ENCODE measurements around the gene SSC5D. TPM values are rescaled to one million over a fixed set of nuclear protein-coding genes. Genes with fewer than 3 reads are reported as not detected.

Gene SSC5D
- total and polyA plus RNA-seq, 9 of the 15 experiments (the other 6 are each of a cell fraction or from before 2014, with no cell fraction given): 0.04 to 0.71 (median 0.14) TPM; not detected in 2

DNA sequence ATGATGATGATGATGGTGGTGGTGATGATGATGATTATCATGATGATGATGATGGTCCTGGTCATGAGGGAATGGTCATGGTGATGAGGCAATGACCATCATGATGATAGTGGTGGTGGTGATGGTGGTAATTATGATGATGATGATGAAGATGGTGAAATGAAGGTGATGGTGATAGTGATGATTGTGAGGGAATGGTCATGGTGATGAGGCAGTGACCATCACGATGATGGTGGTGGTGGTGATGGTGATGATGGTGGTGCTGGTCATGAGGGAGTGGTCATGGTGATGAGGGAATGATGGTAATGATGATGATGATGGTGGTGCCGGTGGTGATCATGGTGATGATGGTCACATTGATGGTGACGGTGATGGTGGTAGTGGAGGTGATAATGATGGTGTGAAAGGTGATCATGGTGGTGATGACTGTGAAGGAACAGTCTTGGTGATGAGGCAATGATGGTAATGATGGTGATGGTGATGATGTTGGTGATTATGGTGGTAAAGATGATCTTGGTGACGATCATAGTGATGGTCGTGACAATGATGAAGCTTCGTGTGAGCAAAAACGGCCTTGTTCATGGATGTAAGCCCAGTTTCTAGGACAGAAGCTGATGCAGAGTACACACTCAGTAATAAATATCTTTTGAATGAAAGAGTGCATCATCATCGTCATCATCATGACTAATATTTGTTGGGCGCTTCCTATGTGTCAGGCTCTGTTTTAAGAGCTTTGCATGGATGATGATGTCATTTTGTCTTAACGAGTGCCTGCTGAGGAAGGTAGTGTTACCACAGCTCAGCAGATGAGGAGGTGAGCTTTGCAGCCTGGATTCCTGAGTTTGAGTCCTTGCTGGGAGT lies 31.4 kb downstream of the SSC5D start (continued):
- TF ChIP-seq, protein P1, sequence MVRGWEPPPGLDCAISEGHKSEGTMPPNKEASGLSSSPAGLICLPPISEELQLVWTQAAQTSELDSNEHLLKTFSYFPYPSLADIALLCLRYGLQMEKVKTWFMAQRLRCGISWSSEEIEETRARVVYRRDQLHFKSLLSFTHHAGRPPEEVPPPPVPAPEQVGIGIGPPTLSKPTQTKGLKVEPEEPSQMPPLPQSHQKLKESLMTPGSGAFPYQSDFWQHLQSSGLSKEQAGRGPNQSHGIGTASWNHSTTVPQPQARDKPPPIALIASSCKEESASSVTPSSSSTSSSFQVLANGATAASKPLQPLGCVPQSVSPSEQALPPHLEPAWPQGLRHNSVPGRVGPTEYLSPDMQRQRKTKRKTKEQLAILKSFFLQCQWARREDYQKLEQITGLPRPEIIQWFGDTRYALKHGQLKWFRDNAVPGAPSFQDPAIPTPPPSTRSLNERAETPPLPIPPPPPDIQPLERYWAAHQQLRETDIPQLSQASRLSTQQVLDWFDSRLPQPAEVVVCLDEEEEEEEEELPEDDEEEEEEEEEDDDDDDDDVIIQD (CRISPR knock-in tag; IDR thresholded peaks at IDR 0.05): no peak
- TF ChIP-seq, protein P2, sequence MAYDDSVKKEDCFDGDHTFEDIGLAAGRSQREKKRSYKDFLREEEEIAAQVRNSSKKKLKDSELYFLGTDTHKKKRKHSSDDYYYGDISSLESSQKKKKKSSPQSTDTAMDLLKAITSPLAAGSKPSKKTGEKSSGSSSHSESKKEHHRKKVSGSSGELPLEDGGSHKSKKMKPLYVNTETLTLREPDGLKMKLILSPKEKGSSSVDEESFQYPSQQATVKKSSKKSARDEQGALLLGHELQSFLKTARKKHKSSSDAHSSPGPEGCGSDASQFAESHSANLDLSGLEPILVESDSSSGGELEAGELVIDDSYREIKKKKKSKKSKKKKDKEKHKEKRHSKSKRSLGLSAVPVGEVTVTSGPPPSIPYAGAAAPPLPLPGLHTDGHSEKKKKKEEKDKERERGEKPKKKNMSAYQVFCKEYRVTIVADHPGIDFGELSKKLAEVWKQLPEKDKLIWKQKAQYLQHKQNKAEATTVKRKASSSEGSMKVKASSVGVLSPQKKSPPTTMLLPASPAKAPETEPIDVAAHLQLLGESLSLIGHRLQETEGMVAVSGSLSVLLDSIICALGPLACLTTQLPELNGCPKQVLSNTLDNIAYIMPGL (CRISPR knock-in tag; IDR thresholded peaks at IDR 0.05): no peak
- TF ChIP-seq, protein P3, sequence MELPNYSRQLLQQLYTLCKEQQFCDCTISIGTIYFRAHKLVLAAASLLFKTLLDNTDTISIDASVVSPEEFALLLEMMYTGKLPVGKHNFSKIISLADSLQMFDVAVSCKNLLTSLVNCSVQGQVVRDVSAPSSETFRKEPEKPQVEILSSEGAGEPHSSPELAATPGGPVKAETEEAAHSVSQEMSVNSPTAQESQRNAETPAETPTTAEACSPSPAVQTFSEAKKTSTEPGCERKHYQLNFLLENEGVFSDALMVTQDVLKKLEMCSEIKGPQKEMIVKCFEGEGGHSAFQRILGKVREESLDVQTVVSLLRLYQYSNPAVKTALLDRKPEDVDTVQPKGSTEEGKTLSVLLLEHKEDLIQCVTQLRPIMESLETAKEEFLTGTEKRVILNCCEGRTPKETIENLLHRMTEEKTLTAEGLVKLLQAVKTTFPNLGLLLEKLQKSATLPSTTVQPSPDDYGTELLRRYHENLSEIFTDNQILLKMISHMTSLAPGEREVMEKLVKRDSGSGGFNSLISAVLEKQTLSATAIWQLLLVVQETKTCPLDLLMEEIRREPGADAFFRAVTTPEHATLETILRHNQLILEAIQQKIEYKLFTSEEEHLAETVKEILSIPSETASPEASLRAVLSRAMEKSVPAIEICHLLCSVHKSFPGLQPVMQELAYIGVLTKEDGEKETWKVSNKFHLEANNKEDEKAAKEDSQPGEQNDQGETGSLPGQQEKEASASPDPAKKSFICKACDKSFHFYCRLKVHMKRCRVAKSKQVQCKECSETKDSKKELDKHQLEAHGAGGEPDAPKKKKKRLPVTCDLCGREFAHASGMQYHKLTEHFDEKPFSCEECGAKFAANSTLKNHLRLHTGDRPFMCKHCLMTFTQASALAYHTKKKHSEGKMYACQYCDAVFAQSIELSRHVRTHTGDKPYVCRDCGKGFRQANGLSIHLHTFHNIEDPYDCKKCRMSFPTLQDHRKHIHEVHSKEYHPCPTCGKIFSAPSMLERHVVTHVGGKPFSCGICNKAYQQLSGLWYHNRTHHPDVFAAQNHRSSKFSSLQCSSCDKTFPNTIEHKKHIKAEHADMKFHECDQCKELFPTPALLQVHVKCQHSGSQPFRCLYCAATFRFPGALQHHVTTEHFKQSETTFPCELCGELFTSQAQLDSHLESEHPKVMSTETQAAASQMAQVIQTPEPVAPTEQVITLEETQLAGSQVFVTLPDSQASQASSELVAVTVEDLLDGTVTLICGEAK (IDR thresholded peaks at IDR 0.05): no peak
- TF ChIP-seq, protein P3 (CRISPR knock-in tag; IDR thresholded peaks at IDR 0.05): no peak
- TF ChIP-seq ZC3H4 (CRISPR knock-in tag; IDR thresholded peaks at IDR 0.05; ENCODE audit: borderline replicate concordance): 0 out of 2 replicates have a peak, but pooled peaks have one; percentile 53
- TF ChIP-seq ZNF699 (CRISPR knock-in tag; IDR thresholded peaks at IDR 0.05; ENCODE audit: insufficient replicate concordance): no peak
- TF ChIP-seq ZNF76 (CRISPR knock-in tag; IDR thresholded peaks at IDR 0.05; ENCODE audit: borderline replicate concordance): no peak
- TF ChIP-seq TCF7 (IDR thresholded peaks at IDR 0.05; ENCODE audit: borderline replicate concordance): no peak
- TF ChIP-seq, protein P4, sequence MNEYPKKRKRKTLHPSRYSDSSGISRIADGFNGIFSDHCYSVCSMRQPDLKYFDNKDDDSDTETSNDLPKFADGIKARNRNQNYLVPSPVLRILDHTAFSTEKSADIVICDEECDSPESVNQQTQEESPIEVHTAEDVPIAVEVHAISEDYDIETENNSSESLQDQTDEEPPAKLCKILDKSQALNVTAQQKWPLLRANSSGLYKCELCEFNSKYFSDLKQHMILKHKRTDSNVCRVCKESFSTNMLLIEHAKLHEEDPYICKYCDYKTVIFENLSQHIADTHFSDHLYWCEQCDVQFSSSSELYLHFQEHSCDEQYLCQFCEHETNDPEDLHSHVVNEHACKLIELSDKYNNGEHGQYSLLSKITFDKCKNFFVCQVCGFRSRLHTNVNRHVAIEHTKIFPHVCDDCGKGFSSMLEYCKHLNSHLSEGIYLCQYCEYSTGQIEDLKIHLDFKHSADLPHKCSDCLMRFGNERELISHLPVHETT (CRISPR knock-in tag; conservative IDR thresholded peaks at IDR 0.05 in 1 of 2, IDR thresholded peaks at IDR 0.05 in 1 of 2): no peak
- no peak for TF ChIP-seq RBM25 (IDR thresholded peaks at IDR 0.05; ENCODE audit: low read depth, low read length, severe bottlenecking)
- TF ChIP-seq ZFPM2 (CRISPR knock-in tag; IDR thresholded peaks at IDR 0.05): no peak
